SK-N-SH (cell line): Measurements from ENCODE around the gene RASEF. TPM values are rescaled to one million over a fixed set of nuclear protein-coding genes. Genes with fewer than 3 reads are reported as not detected.

Experiments
- CTCF ChIA-PET: fragments of 300-600, 350-600 bp; formaldehyde crosslinking; extraction: SDS; loops from one replicate; lab custom pipeline; 2021; lab: Yijun Ruan, JAX
- POLR2A ChIA-PET: fragments of 350-600 bp; sonication (Branson Sonifier 250); formaldehyde crosslinking; extraction: SDS; loops from one replicate; lab custom pipeline; 2020; ENCODE audit warnings: antibody characterized with exemption, inconsistent platforms; lab: Yijun Ruan, JAX
- DNase-seq: peaks from one replicate; pipeline ENCODE4 v3.0.0; 2012
- H2AFZ ChIP-seq: fragments of 200-600 bp; sonication (generic); 2 replicates; pipeline ENCODE4 v1.8.1; 2016; ENCODE audit warnings: antibody characterized with exemption, mild to moderate bottlenecking, low read depth
- H3F3A ChIP-seq: fragments of 200-600 bp; sonication (generic); replicated peaks from 2 replicates; pipeline ENCODE3; 2016; ENCODE audit warnings: antibody characterized with exemption, mild to moderate bottlenecking; ENCODE audit not compliant: insufficient read depth
- H3K27ac ChIP-seq, 2 experiments: fragments of 200-500 bp in 1 of 2; fragments of 200-600 bp in 1 of 2; sonication (Bioruptor generic) in 1 of 2; sonication (generic), shearing (Covaris generic) in 1 of 2; 2 replicates each; pipeline versions ENCODE4 v1.5.1 to v1.6.1; 2014 to 2016; ENCODE audit warnings: low read depth in 2 of 2, inconsistent platforms in 1 of 2, low read length in 1 of 2, mild to moderate bottlenecking in 1 of 2, mixed read lengths in 1 of 2
- H3K27me3 ChIP-seq: fragments of 200-600 bp; sonication (generic), shearing (Covaris generic); 2 replicates; pipeline ENCODE4 v1.6.1; 2016; ENCODE audit warnings: mixed run types; ENCODE audit not compliant: insufficient read depth
- H3K36me3 ChIP-seq, 2 experiments: fragments of 200-500 bp in 1 of 2; fragments of 200-600 bp in 1 of 2; sonication (Bioruptor generic) in 1 of 2; sonication (generic) in 1 of 2; replicated peaks in 1 of 2; 2 replicates each; pipeline versions ENCODE3 to v1.5.1; 2014 to 2016; ENCODE audit warnings: low read length in 1 of 2, mild to moderate bottlenecking in 1 of 2; ENCODE audit not compliant: insufficient read depth in 2 of 2, control insufficient read depth in 1 of 2
- H3K4me1 ChIP-seq, 2 experiments: fragments of 200-500 bp in 1 of 2; fragments of 200-600 bp in 1 of 2; sonication (Bioruptor generic) in 1 of 2; sonication (generic), shearing (Covaris generic) in 1 of 2; 2 replicates each; pipeline versions ENCODE4 v1.5.1 to v1.6.1; 2014 to 2016; ENCODE audit warnings: low read depth in 1 of 2, low read length in 1 of 2, mixed run types in 1 of 2; ENCODE audit not compliant: insufficient read depth in 2 of 2, control insufficient read depth in 1 of 2
- H3K4me2 ChIP-seq: fragments of 200-600 bp; sonication (generic), shearing (Covaris generic); 2 replicates; pipeline ENCODE4 v1.6.1; 2017; ENCODE audit warnings: mixed run types
- H3K4me3 ChIP-seq, 2 experiments: fragments of 200-500 bp in 1 of 2; fragments of 200-600 bp in 1 of 2; sonication (Bioruptor generic) in 1 of 2; sonication (generic), shearing (Covaris generic) in 1 of 2; 2 replicates each; pipeline versions ENCODE4 v1.5.1 to v1.8.1; 2014 to 2016; ENCODE audit warnings: low read depth in 2 of 2, inconsistent platforms in 1 of 2, low read length in 1 of 2, mild to moderate bottlenecking in 1 of 2, mixed read lengths in 1 of 2, moderate library complexity in 1 of 2
- H3K79me2 ChIP-seq: fragments of 200-600 bp; sonication (generic); 2 replicates; pipeline ENCODE4 v1.8.1; 2017; ENCODE audit warnings: mild to moderate bottlenecking; ENCODE audit not compliant: insufficient read depth
- H3K9ac ChIP-seq: fragments of 200-600 bp; sonication (generic); 2 replicates; pipeline ENCODE4 v1.6.1; 2017; ENCODE audit warnings: mixed run types
- H3K9me2 ChIP-seq: fragments of 200-600 bp; sonication (generic); 2 replicates; pipeline ENCODE4 v1.6.1; 2017; ENCODE audit warnings: mixed run types
- H3K9me3 ChIP-seq: fragments of 200-600 bp; sonication (generic); 2 replicates; pipeline ENCODE4 v1.6.1; 2017; ENCODE audit warnings: mixed run types, mild to moderate bottlenecking, moderate library complexity
- H4K20me1 ChIP-seq: fragments of 200-600 bp; sonication (generic); 2 replicates; pipeline ENCODE4 v1.6.1; 2017; ENCODE audit warnings: mild to moderate bottlenecking, mixed run types; ENCODE audit not compliant: insufficient read depth
- CHD2 ChIP-seq: fragments of 150-350 bp; IDR thresholded peaks from 2 replicates; pipeline ENCODE4 v1.6.1; 2018; ENCODE audit warnings: low read length; ENCODE audit not compliant: partially characterized antibody
- ELF1 ChIP-seq: IDR thresholded peaks from 2 replicates; pipeline ENCODE4 v1.4.0; 2012
- EZH2phosphoT487 ChIP-seq: fragments of 200-600 bp; sonication (generic); IDR thresholded peaks from 2 replicates; pipeline ENCODE4 v1.6.1; 2017; ENCODE audit warnings: low read depth, mixed run types, mild to moderate bottlenecking, antibody characterized with exemption, moderate library complexity, borderline replicate concordance
- FOXM1 ChIP-seq: IDR thresholded peaks from 2 replicates; pipeline ENCODE4 v1.4.0; 2012; ENCODE audit warnings: low read depth, mild to moderate bottlenecking
- GABPA ChIP-seq: IDR thresholded peaks from 2 replicates; pipeline ENCODE4 v1.4.0; 2012; ENCODE audit warnings: low read depth, mild to moderate bottlenecking
- GATA2 ChIP-seq: sonication (generic); formaldehyde crosslinking; IDR thresholded peaks from 2 replicates; pipeline ENCODE4 v1.5.0; 2020; ENCODE audit warnings: mild to moderate bottlenecking, missing genetic modification reagents
- JUND ChIP-seq: IDR thresholded peaks from 2 replicates; pipeline ENCODE4 v1.4.0; 2012
- MEF2A ChIP-seq: IDR thresholded peaks from 2 replicates; pipeline ENCODE4 v1.4.0; 2012; ENCODE audit warnings: low read depth, borderline replicate concordance
- MXI1 ChIP-seq: IDR thresholded peaks from 2 replicates; pipeline ENCODE4 v1.6.1; 2012; ENCODE audit warnings: mild to moderate bottlenecking, low read depth, low read length, improper control_type of control experiment
- NFIC ChIP-seq: IDR thresholded peaks from 2 replicates; pipeline ENCODE4 v1.4.0; 2012; ENCODE audit warnings: borderline replicate concordance
- POLR2AphosphoS5 ChIP-seq: IDR thresholded peaks from 2 replicates; pipeline ENCODE4 v1.6.1; 2012; ENCODE audit warnings: low read depth, low read length
- RAD21 ChIP-seq: IDR thresholded peaks from 2 replicates; pipeline ENCODE4 v1.6.1; 2012; ENCODE audit warnings: mild to moderate bottlenecking, low read length
- RCOR1 ChIP-seq: fragments of 150-350 bp; IDR thresholded peaks from 2 replicates; pipeline ENCODE4 v1.6.1; 2017; ENCODE audit warnings: antibody characterized with exemption, low read length
- RFX5 ChIP-seq: IDR thresholded peaks from 2 replicates; pipeline ENCODE4 v1.6.1; 2012; ENCODE audit warnings: mild to moderate bottlenecking, improper control_type of control experiment, low read length
- SIN3A ChIP-seq: IDR thresholded peaks from 2 replicates; pipeline ENCODE4 v1.6.1; 2012; ENCODE audit warnings: low read depth, mild to moderate bottlenecking, low read length, moderate library complexity, borderline replicate concordance
- SMC3 ChIP-seq: IDR thresholded peaks from 2 replicates; pipeline ENCODE4 v1.6.1; 2012; ENCODE audit warnings: low read depth, low read length, improper control_type of control experiment
- TCF12 ChIP-seq: IDR thresholded peaks from 2 replicates; pipeline ENCODE4 v1.4.0; 2012
- USF2 ChIP-seq: fragments of 150-350 bp; IDR thresholded peaks from 2 replicates; pipeline ENCODE4 v1.6.1; 2017; ENCODE audit warnings: antibody characterized with exemption, low read length, low read depth, borderline replicate concordance
- YY1 ChIP-seq: IDR thresholded peaks from 2 replicates; pipeline ENCODE4 v1.4.0; 2012; ENCODE audit warnings: low read depth, mild to moderate bottlenecking
- WGBS: methylation state at CpG from one replicate; pipeline ENCODE4 v1.1.6; 2017; ENCODE audit warnings: low lambda C conversion rate; 5-methylcytosine and 5-hydroxymethylcytosine counted together
- polyA plus RNA-seq, 3 experiments: library from polyadenylated mRNA; depleted of rRNA; stranded (reverse); fragments of >200 nt; gene quantifications; 2 replicates each; pipeline ENCODE4 v1.2.3, GENCODE V29; 2012
- TF ChIP-seq, protein P1 (sequence below): fragments of 200-600 bp; sonication (generic); IDR thresholded peaks from 2 replicates; pipeline ENCODE4 v1.6.1; 2017; ENCODE audit warnings: antibody characterized with exemption, mild to moderate bottlenecking, moderate library complexity
- TF ChIP-seq, protein P2 (sequence below): IDR thresholded peaks from 2 replicates; pipeline ENCODE4 v1.4.0; 2012; ENCODE audit warnings: low read depth, borderline replicate concordance
- TF ChIP-seq, protein P3 (sequence below): fragments of 150-350 bp; IDR thresholded peaks from 2 replicates; pipeline ENCODE4 v1.6.1; 2016; ENCODE audit warnings: mild to moderate bottlenecking, low read depth, low read length
- TF ChIP-seq, protein P4 (sequence below): IDR thresholded peaks from 2 replicates; pipeline ENCODE4; 2012

RASEF gene
- polyA plus RNA-seq, 1 of the 3 experiments (the other 2 are of a cell fraction) = not detected

DNA sequence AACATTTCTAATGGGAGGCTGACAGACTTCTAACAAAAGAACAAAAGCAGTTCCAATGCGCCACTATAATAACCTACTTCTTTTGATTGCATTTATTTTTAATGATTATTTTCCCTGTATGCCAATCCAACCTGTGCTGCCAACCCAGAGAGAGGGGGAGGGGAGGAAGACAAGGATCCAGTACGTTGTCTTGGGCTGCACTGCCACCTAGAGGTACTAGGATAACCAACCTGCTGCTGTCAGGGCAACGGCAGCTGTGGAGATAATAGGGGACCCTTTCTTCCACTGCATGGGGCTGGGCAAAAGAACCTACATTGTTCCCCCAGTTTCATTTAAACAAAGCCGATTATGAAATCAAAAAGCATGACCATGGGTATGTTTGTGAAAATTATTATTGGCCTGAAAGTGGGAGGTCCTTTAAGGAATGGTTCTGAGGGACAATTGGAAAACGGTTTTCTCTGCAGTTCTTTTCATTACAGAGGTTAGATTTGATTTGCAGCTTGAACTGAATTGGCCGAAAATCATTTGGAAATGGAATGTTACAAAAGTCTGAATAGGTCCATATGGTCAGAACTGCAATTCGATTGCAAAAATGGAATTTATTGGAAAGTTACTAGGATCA is 101.3 kb downstream of the RASEF start:
- no peaks in the 10 kb centered on the region for H3F3A ChIP-seq
- H4K20me1 ChIP-seq = no peaks in the 10 kb centered on the region
- no peak overlapping the region for H2AFZ ChIP-seq
- peak; percentile 79 for TF ChIP-seq SMC3
- TF ChIP-seq, protein P1, sequence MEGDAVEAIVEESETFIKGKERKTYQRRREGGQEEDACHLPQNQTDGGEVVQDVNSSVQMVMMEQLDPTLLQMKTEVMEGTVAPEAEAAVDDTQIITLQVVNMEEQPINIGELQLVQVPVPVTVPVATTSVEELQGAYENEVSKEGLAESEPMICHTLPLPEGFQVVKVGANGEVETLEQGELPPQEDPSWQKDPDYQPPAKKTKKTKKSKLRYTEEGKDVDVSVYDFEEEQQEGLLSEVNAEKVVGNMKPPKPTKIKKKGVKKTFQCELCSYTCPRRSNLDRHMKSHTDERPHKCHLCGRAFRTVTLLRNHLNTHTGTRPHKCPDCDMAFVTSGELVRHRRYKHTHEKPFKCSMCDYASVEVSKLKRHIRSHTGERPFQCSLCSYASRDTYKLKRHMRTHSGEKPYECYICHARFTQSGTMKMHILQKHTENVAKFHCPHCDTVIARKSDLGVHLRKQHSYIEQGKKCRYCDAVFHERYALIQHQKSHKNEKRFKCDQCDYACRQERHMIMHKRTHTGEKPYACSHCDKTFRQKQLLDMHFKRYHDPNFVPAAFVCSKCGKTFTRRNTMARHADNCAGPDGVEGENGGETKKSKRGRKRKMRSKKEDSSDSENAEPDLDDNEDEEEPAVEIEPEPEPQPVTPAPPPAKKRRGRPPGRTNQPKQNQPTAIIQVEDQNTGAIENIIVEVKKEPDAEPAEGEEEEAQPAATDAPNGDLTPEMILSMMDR = peak; percentile 87
- TF ChIP-seq USF2 = no peak
- TF ChIP-seq, protein P2, sequence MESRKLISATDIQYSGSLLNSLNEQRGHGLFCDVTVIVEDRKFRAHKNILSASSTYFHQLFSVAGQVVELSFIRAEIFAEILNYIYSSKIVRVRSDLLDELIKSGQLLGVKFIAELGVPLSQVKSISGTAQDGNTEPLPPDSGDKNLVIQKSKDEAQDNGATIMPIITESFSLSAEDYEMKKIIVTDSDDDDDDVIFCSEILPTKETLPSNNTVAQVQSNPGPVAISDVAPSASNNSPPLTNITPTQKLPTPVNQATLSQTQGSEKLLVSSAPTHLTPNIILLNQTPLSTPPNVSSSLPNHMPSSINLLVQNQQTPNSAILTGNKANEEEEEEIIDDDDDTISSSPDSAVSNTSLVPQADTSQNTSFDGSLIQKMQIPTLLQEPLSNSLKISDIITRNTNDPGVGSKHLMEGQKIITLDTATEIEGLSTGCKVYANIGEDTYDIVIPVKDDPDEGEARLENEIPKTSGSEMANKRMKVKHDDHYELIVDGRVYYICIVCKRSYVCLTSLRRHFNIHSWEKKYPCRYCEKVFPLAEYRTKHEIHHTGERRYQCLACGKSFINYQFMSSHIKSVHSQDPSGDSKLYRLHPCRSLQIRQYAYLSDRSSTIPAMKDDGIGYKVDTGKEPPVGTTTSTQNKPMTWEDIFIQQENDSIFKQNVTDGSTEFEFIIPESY = no peak
- no peak for TF ChIP-seq POLR2AphosphoS5
- no peak for TF ChIP-seq ELF1
- no peak for TF ChIP-seq MXI1
- peak; percentile 96 for TF ChIP-seq CHD2
- TF ChIP-seq GABPA = no peak
- TF ChIP-seq NFIC = no peak
- TF ChIP-seq MEF2A = no peak
- TF ChIP-seq RAD21 = peak; percentile 97
- TF ChIP-seq TCF12 = no peak
- TF ChIP-seq YY1 = no peak
- no peak for TF ChIP-seq JUND
- TF ChIP-seq GATA2 = 0 out of 2 replicates have a peak, but pooled peaks have one; percentile 35
- TF ChIP-seq EZH2phosphoT487 = no peak
- TF ChIP-seq, protein P3, sequence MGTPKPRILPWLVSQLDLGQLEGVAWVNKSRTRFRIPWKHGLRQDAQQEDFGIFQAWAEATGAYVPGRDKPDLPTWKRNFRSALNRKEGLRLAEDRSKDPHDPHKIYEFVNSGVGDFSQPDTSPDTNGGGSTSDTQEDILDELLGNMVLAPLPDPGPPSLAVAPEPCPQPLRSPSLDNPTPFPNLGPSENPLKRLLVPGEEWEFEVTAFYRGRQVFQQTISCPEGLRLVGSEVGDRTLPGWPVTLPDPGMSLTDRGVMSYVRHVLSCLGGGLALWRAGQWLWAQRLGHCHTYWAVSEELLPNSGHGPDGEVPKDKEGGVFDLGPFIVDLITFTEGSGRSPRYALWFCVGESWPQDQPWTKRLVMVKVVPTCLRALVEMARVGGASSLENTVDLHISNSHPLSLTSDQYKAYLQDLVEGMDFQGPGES = no peak
- TF ChIP-seq RCOR1 = peak; percentile 61
- no peak for TF ChIP-seq FOXM1
- no peak for TF ChIP-seq SIN3A
- 0 out of 2 replicates have a peak, but pooled peaks have one; percentile 22 for TF ChIP-seq RFX5
- TF ChIP-seq, protein P4, sequence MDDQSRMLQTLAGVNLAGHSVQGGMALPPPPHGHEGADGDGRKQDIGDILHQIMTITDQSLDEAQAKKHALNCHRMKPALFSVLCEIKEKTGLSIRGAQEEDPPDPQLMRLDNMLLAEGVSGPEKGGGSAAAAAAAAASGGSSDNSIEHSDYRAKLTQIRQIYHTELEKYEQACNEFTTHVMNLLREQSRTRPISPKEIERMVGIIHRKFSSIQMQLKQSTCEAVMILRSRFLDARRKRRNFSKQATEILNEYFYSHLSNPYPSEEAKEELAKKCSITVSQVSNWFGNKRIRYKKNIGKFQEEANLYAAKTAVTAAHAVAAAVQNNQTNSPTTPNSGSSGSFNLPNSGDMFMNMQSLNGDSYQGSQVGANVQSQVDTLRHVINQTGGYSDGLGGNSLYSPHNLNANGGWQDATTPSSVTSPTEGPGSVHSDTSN = no peak
- TF ChIP-seq, all 33 proteins: peak for 7
- H3K27ac ChIP-seq = no peak overlapping the region; a peak in 1 of 4 replicates
- no peaks in the 10 kb centered on the region for H3K79me2 ChIP-seq
- no peak overlapping the region for H3K9ac ChIP-seq
- no peaks in the 10 kb centered on the region for H3K9me2 ChIP-seq
- H3K36me3 ChIP-seq = no peaks in the 10 kb centered on the region
- DNase-seq = peak; percentile 74
- ChIA-PET CTCF (interaction anchor here (0.5 to 2.0 kb wide), 21 partner anchors 9 to 1435 kb away, joined by 3 to 15 read pairs (median 4); no protein-coding TSS in a partner anchor), POLR2A (no interaction called here)
- no peaks in the 10 kb centered on the region for H3K9me3 ChIP-seq
- H3K4me2 ChIP-seq = no peak overlapping the region
- no peaks in the 10 kb centered on the region; the same call in 1 of the 2 replicates for H3K27me3 ChIP-seq
- no peak overlapping the region; a peak in 1 of 4 replicates for H3K4me3 ChIP-seq
- H3K4me1 ChIP-seq = peaks cover 0 to 8% of the 10 kb centered on the region in 2 experiments; a peak in 2 of 4 replicates
- 18% methylated on average over 7 of the region's 7 CpGs for WGBS
